GM18870 (cell line): ENCODE results near the gene KIF25.
"Not testable (repeated sequence)": the region's sequence is repeated elsewhere in the genome, so short reads cannot be mapped to it uniquely, and the experiment has no call there.

ENCODE experiments used
- ATAC-seq: cut with Tn5 transposase; IDR thresholded peaks from one replicate; pipeline ENCODE4 v1.9.1; 2021; ENCODE audit warnings: moderate library complexity; ENCODE audit not compliant: unreplicated experiment

The KIF25 gene

GRCh38 chr6:167993831-167994230, 3.6 kb upstream of the KIF25 start:
- no peak for ATAC-seq

GRCh38 chr6:167995302-167995701, 2.2 kb upstream of the KIF25 start:
- ATAC-seq, result no peak

- no peak for ATAC-seq
These were observed 1.7 kb upstream of the KIF25 start for GRCh38 chr6:167995731-167996151.

DNA sequence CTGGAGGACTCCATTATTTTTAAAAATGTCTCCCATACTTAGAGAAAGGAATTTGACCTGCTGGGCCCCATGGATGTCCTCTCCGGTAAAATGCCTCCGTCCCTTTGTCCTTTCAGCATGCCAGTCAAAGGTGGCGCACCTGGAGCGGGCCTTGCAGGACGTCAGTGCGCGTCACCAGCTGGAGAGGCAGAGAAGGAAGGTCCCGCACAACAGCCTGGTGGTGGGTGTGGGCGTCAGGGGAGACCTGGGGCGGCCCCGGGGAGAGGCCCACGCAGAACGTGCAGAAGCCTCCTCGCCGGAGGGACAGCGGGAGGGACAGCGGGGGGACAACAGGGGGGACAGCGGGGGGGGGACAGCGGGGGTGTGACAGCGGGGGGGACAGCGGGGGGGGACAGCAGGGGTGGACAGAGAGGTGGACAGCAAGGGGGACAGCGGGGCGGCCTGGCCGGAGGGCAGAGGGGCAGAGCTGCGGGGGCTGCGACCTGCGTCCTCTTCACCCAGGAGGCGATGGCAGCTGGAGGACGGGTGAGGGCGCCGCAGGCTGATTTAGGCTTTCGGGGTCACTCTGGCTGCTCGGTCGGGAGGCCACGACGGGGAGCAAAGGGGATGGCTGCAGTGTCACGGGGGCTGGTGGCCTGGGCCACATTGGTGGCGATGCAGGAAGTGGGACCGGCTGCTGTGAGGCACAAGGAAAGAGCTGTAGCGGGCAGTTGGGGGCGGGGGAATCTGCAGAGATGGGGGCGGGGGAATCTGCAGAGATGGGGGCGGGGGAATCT, 859 bp upstream of the KIF25 start:
- ATAC-seq, result no peak

- ATAC-seq, result no peak
These were observed 744 bp downstream of the KIF25 start for GRCh38 chr6:167998215-167998614.

- ATAC-seq, result no peak
These were observed 2.9 kb downstream of the KIF25 start for GRCh38 chr6:168000198-168001028.

- ATAC-seq, result no peak
These were observed 3.5 kb downstream of the KIF25 start for GRCh38 chr6:168001029-168001332.

DNA sequence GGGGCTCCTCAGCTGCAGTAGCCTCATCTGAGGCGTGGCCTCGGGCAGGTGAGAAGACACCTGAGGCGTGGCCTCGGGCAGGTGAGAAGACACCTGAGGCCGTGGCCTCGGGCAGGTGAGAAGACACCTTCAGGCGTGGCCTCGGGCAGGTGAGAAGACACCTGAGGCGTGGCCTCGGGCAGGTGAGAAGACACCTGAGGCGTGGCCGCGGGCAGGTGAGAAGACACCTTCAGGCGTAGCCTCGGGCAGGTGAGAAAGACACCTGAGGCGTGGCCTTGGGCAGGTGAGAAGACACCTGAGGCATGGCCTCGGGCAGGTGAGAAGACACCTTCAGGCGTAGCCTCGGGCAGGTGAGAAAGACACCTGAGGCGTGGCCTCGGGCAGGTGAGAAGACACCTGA, 4.0 kb downstream of the KIF25 start:
- not testable (repeated sequence) for ATAC-seq

GRCh38 chr6:168002804-168003203, 5.3 kb downstream of the KIF25 start:
- no peak for ATAC-seq

- ATAC-seq, result no peak
These were observed 6.6 kb downstream of the KIF25 start for GRCh38 chr6:168004023-168004422.

GRCh38 chr6:168004945-168005344, 7.5 kb downstream of the KIF25 start:
- no peak for ATAC-seq

DNA sequence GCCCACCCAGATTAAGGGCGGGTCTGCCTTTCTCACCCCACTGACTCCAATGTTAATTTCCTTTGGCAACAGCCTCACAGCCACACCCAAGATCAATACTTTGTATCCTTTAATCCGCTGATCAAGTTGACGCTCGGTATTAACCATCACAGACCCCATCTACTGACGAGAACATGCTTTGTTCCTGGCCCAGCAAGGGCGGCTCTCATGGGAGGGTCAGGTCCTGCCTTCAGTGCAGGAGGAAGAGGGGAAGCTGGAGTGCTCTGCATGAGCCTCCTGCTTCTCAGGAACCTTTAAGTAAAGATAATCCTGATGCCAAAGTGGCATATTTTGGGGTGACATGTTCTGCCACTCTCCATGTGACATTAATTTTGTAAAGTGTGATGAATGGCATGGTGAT, 8.3 kb downstream of the KIF25 start:
- ATAC-seq, result no peak

DNA sequence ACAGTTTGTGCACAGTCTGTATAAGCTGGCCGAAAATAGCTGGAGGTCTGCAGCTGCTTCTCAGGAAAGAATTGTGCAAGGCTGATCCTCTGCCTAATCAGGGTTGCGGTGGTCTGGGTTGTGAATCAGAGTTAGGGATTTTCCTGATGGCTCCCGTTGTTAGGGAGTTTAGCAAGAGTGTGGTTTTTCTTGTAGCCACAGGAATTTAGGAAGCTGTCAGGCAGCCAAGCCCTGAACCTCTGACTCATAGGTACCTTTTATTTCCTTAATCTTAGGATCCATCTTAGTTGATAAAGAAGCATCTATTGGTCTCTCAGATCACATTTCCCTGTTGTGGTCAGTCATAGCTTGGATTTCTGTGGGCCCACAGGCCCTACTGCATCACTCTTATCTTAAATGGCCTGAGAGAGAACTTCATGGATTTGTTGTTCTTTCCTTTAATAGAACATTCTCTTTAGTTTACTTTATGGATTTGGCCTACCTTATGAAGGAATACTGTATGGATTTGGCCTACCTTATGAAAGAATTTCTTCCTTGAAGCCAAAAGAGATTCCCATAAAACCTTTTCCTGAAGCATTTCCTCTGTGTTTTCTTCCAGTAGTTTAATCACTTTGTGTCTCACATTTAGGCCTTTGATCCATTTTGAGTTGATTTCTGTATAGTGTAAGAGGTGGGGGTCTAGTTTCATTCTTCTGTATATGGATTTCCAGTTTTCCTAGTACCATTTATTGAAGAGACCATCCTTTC, 10.3 kb downstream of the KIF25 start:
- ATAC-seq, result no peak

DNA sequence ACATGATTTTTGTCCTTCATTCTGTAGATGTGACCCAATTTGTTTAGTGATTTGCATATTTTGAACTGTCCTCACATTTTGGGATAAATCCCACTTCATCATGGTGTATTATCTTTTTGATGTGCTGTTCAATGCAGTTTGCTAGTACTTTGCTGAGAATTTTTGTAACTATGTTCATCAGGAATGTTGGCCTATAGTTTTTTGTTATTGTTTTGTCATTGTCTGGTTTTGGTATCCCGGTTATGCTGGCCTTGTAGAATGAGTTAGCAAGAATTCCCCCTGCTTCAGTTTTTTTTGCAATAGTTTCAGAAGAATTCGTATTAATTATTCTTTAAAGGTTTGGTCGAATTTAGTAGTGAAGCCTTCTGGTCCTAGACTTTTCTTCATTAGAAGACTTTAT, 11.9 kb downstream of the KIF25 start:
- no peak for ATAC-seq

DNA sequence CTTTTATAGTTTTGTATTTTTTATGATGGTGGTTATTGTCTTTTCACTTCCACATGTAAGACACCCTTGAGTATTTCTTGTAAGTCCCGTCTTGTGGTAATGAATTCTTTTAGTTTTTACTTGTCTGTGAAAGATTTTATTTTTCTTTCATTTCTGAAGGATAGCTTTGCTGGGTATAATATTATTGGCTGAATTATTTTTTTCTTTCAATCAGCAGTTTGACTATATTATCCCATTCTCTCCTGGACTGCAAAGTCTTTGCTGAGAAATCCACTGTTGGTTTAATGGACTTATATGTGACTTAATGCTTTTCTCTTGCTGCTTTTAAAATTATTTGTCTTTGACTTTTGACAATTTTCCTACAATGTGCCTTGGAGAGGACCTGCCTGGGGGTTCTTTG, 13.8 kb downstream of the KIF25 start:
- no peak for ATAC-seq

GRCh38 chr6:168012431-168013249, 15.2 kb downstream of the KIF25 start:
- ATAC-seq, result no peak

DNA sequence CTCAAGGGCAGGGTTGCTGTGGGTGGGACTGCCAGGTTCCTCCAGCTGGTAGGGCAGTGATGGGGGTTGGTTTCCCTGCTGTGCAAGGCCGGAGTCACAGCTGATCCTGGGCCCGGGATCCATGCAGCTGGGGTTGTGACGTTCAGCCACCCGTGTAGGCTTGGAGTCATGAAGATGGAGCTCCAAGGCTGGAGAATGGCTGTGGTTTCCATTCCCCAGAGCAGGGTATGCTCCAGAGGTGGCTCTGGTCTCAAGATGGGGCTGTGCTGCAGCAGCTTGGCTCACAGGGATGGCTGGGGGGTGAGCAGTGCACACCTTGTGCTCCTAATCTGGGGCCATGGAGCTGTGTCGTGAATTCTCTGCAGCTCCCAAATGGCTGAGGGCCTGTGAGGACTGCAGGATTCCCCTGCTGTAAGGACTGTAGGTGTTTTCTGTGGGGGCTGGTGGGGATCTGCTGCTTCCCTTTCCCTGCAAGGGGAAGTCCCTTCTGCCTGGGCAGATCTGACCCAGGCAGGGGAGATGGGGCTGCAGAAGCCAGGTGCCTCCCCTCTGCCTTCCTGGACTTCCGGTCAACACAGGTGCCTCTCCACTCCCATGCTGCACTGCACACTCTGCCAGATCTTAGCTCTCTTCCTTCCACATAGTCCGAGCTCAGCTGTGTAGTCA, 15.9 kb downstream of the KIF25 start:
- no peak for ATAC-seq

DNA sequence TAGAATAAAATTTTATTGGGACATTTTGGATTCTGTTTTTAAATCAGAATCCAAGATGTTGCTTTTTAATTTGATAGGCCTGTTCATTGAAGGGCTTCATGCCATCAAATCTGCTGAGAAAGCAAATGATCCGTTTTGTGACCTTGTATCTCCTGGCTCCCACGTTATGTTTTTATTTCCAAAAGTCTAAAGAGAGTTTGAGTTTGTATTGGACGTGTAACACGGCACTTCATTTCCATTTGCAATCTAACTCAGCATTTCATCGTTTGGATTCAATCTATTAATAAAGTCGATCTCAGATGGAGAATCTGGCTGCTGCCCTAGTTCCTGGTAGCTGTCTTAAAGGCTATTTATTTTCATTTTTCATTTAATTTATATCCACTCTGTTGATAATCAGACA, 17.0 kb downstream of the KIF25 start:
- ATAC-seq, result no peak

- ATAC-seq, result no peak
These were observed 17.5 kb downstream of the KIF25 start for GRCh38 chr6:168015009-168015408.

DNA sequence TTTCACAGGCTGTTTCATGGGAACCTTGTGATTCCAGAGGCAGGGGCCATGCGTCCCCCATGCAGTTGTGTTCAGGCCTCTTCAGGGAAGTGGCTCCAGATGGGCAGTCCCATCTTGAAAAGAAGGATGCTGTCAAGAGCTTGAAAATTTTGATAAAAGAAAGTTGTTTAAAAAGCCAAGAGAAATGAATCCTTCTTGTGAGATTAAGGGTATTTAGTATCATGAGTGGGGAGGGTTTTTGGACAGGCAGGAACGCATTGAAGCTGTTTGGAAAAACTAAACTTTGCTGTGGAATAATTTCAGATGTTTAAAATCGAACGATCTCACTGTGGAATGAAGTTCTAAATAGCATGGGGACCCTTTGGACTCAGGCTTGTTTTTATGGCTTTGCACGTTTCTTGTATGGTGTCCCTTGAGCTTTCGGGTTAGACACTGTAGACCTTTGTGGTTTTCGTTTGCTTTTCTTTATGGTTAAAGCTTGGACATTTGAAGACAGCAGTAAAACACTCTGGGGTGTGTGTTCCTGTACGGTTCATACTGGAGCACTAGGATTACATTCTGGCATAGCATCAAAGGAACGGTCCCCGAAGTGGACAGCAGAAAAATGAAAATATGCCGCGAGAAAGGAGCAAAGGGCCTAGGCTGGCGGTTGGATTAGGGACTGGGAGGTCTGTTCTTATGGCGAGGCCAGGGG, 18.2 kb downstream of the KIF25 start:
- no peak for ATAC-seq
